Globus pallidus (tissue), 1 donor: ENCODE data around the gene SYNGR3.

Experiments used
- DNase-seq: peaks from one replicate; pipeline ENCODE4 v3.0.0-alpha.2; 2015; ENCODE audit warnings: low spot score

Gene SYNGR3

DNA sequence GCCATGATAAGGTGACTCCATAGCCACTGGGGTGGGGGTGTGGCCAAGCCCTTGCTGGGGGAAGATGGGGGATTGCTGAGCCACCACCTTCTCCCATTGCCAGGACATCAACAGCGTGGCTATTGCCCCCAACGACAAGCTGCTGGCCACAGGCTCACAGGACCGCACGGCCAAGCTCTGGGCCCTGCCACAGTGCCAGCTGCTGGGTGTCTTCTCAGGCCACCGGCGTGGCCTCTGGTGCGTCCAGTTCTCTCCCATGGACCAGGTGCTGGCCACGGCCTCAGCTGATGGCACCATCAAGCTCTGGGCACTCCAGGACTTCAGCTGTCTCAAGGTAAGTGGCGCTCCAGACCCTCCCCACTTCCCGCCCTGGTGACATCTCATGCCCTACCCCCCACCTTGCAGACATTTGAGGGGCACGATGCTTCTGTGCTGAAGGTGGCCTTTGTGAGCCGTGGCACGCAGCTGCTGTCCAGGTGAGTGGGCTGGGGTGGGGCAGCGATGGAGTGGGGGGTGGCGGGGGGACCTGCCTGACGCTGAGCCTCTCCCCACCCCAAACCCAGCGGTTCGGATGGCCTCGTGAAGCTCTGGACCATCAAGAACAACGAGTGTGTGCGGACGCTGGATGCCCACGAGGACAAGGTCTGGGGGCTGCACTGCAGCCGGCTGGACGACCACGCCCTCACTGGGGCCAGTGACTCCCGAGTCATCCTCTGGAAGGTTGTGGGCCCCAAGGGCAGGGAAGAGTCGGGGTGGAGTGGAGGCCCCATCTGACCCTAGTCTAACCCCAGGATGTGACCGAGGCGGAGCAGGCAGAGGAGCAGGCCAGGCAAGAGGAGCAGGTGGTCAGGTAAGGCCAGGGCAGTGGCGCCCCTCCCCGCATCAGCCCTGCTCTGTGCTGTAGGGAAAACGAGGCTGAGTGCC is 12.6 kb upstream of the SYNGR3 start:
- DNase-seq = no peak

DNA sequence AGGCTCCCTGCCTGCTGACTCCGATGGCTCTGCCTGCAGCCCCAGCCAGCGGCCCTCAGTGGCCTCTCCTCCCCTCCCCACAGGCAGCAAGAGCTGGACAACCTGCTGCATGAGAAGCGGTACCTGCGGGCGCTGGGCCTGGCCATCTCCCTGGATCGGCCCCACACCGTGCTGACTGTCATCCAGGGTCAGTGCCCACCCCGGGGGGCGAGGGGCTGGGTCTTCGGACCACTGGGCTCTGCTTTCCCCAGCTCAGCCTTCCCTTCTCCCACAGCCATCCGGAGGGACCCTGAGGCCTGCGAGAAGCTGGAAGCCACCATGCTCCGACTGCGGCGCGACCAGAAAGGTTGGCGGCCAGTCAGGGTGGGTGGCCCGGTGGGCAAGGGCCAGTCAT is 11.9 kb upstream of the SYNGR3 start:
- no peak for DNase-seq

DNA sequence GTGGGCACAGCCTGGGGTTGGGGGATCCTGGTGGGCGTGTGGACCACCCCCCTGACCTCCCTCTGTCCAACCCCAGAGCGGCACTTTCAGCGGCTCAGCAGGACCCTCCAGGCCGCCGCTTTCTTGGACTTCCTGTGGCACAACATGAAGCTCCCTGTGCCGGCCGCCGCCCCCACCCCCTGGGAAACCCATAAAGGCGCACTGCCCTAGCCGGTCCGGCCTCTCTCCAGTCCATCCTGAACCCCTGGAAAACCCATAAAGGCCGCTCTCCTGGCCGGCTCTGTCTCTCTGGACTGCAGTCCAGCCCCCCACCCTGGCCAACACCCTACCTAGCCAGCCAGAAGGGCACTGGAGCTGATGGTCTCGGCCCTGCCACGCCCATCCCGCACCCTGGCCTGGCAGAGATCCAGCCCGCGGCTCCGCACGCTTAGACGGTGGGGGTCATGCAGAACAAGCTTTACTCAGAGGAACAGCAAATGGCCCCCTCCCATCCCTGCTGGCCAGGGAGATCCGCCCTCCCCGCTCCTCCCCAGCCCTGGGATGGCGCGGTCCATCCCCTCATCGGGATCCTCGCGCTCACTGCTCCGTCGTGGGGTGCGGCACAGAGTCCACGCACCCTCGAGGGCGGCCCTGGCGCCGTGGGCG is 11.2 kb upstream of the SYNGR3 start:
- DNase-seq = no peak

DNA sequence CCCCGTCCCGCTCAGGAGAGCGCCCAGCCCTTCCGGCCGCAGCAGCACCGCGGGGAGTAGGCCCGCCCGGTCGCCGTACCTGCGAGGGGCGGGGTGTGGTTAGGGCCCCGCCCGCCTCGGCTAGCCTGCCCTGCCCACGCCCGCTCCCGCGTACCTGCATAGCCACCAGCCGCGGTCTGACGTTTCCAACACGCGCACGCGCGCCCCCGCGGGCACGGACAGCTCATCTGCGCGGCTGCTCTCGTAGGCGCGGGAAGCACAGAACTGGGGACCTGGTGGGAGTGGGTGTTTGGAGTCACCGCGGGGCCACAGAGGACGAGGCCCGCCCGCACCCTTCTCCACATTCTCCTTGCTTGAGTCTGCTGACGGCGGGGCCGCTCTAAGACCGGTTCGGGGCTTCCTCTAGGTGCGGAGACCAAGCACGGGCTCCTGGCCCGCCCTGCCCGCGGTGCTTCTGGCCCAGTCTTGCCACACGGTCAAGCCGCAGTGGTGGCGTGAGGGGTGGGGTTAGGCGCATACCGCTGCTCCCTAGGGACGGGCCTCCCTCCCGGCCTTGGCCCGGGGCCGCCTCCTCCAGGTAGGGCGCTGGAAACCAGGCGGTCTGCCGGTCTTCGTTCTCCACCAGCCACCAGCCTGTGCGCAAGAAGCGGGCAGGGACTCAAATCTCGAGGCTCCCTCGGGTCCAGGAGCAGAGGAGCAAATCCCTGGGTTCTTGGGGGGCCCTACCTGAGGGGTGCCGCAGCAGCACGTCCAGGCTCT is 10.3 kb upstream of the SYNGR3 start:
- DNase-seq = no peak

DNA sequence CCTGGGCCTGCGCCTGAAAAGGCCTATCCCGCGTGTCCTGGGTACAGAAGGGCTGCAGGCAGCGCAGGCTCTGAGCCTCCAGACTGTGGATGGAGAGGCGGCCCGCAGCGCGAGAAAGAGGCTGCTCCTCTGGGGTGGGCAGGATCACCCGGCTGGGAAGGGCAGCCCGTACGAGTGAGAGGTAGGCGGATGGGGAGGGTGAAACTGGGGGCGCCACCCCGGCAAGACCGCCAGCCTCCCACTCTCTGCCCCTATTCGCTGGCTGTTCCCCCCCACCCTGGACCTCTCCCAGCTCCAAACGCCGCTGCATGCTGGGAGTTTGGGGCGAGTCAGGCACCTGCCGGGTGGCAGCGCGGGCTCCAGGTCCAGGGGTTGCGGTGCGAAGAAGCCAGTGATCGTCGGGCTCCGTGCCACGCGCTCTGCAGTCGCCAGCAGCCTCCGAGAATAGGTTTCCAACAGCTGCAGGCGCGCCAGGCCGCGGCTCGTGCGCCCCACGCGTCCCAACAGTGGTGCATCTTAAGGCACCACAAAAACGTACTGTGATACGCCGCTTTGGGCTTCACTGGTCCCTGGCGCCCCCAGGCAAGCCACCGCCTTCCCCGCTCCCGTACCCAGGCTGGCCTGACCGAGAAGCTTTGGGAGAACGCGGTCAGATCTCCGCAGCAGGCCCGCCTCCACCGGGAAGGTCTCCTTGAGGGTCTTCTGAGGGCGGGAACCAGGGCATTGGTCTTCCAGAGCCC is 9.6 kb upstream of the SYNGR3 start:
- no peak for DNase-seq

DNA sequence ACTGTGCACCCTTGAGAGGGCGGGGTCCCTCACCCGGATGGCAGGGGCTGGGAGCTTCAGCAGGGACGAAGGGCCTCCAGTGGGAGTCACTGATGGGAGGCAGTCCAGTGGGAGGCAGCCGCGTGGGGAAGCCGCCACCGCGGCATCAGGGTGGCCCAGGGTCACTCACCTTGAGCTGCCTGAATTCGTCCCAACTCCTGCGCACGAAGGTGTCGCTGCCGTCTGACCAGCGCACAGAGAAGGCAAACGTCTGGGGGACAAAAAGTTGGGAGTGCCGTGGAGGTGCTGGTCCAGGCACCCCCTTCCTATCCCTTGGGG is 9.0 kb upstream of the SYNGR3 start:
- no peak for DNase-seq

DNA sequence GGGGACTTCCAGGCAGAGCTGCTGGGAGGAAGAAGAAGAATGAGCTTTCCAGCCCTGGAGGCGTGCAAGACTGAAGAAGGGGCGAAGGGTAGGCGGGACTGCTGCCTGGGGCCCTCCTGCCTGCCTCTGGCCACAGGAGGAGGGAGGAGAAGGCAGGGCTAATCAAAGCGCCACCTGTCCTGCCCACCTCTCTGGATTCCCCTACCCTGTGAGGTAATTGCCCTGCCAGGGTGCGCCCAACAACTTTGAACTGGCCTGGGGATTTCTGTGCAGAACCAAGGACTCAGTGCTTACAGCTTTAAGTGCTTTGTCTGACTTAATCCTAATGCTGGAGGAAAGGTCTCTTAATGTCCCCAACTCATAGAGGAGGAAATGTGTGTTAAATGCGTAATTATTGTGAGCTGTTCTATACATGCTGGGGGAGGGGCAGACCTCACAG is 8.4 kb upstream of the SYNGR3 start, which contains the start of gene NOXO1:
Gene NOXO1 (minus strand): TSS at position 72 of the 439 bp plus-strand sequence. CDS start 290 bp downstream, outside the sequence.
- DNase-seq = no peak

DNA sequence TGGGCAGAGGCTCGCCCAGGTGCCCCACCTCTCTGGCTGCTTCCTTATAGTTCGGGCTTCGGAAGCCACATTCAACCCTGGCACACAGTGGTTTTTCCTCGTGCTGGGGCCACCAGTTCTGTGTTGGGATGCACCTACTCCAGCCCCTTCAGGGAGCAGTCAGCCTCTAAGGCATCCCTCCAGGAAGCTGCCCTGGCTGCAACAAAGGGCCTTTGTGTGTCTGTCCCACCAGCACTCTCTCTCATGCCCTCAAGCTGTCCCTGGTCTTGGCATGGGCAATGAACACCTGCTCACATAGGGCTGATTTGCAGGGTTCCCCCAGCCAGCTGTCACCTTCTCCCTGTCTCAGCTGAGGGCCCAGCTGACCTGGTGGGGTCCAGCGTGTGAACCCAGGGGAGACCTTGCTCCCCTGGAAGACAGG is 7.7 kb upstream of the SYNGR3 start:
- DNase-seq = peak; percentile 55

DNA sequence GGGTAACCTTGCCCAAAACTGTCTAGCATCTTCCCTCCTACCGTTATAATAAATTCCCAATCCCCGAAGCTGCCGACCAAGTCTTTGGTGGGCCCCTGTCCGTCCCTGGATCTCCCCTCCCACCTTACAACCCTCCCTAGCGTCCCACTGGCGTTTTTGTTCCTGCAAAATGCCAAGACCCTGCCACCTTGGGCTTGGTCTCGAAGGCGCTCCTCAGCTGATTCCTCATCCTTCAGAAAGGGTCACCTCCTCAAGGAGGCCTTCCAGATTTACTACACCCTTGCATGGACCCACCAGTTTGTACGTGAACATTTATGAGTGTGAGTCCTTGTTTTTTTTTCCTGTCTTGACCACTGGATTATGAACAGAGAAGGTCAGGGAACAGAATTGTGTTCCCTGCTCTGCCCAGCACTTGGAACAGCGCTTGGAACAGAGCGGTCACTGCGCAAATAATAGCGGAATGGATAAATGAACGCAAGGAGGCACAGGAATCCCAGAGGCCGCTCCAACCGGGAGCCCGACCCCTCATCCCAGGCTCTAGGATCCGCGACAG is 6.7 kb upstream of the SYNGR3 start:
- DNase-seq = no peak

DNA sequence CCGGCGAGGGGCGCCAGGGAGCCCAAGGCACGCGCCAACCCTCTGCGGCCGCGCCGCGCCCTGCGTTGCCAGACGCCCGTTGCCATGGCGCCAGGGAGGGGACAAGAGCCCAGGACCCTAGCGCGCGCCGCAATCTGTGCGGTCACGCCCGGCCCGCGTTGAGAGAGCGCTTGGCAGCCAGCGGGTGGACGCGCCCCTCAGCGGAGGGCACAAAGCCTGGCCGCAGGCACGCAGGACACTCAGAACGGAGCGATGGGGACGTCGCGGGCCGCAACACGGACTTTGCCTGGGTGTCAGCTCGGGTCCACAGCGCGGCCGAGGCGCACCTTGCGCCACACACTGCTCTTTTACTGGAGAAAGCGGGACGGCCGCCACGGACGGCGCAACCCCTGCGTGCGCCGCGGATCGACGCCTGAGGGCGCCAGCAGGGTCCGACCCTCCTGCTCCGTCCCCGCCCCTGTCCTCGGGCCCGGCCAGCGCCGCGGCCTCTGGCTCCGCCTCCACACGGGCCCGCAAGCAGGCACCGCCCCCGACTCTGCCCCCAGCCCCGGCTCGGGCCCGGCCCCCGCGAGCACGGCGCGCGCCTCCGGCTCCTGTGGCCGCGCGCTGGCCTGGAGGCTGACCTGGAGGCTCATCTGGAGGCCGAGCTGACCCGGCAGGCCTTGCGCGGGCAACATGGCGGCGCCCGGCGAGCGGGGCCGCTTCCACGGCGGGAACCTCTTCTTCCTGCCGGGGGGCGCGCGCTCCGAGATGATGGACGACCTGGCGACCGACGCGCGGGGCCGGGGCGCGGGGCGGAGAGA is 6.0 kb upstream of the SYNGR3 start, which contains the start of gene GFER:
Gene GFER (plus strand): TSS at position 650 of the 803 bp plus-strand sequence. CDS start 26 bp downstream, at position 676.
- DNase-seq = peak; percentile 91

DNA sequence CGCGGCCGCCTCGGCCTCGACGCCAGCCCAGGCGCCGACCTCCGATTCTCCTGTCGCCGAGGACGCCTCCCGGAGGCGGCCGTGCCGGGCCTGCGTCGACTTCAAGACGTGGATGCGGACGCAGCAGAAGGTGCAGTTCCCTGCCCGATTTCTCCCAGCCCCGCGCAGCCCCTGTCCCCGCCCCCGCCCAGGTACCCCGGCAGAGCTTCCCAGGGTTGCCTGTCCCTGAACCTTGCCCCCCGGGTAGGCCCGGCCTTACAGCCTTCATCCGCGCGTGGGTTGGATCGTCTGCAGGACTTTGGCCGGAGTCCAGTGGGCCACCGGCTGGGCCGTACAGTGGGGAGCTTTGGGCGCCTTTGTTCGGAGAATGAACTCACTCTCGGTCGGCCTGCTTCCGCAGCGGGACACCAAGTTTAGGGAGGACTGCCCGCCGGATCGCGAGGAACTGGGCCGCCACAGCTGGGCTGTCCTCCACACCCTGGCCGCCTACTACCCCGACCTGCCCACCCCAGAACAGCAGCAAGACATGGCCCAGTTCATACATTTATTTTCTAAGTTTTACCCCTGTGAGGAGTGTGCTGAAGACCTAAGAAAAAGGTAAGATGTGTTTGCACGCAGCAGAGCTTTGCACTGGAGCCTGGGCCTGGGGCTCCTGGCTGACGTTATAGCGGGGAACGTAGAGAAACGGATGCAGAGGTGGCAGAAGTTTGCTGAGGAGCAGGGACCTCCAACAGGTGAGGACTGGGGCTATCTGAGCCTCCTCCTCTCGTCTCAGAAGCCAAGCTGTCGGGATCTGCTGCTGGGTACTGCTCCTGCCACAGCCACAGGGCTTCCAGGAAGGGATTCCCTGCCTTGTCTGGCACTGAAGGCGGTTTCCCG is 5.2 kb upstream of the SYNGR3 start:
- DNase-seq = no peak

DNA sequence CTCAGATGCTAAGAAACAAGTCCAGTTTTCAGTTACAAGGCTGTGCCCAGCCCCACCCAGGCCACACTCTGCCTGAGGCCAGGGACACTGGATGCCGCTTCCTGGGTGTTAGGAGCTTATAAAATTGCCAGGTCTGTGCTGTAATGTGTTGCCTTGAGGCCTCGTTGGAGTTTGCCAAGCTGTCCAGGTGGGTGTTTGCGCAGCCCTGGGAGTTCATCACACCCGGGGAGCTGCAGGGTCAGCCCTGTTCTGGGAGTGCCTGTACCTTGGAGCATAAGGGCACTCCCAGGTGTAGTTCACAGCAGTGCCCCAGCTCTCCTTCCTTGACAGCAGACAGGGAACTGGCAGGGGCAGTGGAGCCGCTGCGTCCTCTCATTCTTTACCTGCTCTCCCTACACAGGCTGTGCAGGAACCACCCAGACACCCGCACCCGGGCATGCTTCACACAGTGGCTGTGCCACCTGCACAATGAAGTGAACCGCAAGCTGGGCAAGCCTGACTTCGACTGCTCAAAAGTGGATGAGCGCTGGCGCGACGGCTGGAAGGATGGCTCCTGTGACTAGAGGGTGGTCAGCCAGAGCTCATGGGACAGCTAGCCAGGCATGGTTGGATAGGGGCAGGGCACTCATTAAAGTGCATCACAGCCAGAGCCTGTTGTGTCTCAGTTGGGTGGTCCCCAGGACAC is 4.2 kb upstream of the SYNGR3 start:
- no peak for DNase-seq

DNA sequence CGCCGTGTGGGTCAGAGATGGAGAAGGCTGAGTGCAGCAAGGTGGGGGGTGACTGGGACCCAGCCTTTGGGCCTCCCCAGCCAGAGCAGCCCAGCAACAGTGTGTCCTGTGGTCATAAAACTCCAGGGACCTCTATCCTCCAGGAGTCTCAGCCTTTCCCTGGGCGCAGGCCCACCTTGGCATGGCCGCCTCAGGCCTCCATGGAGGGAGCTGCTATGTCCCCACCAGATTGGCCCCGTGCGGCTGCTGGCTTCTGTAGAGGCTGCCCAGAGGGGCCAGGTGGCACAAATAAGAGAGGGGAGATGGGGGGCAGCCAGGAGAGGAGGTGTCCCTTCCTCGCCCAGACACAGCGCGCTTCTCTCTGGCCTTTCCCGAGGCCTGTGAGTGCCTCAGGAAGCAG is 2.6 kb upstream of the SYNGR3 start:
- no peak for DNase-seq

DNA sequence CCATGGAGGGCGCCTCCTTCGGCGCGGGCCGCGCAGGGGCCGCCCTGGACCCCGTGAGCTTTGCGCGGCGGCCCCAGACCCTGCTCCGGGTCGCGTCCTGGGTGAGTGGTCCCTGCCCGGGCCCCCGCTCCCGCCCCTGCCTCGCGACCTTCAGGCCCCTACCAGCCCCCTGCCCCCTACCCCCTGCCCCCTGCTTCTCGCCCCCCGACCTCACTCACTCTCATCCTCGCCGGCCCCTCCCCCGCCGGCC is 256 bp downstream of the SYNGR3 start:
- DNase-seq = no peak

DNA sequence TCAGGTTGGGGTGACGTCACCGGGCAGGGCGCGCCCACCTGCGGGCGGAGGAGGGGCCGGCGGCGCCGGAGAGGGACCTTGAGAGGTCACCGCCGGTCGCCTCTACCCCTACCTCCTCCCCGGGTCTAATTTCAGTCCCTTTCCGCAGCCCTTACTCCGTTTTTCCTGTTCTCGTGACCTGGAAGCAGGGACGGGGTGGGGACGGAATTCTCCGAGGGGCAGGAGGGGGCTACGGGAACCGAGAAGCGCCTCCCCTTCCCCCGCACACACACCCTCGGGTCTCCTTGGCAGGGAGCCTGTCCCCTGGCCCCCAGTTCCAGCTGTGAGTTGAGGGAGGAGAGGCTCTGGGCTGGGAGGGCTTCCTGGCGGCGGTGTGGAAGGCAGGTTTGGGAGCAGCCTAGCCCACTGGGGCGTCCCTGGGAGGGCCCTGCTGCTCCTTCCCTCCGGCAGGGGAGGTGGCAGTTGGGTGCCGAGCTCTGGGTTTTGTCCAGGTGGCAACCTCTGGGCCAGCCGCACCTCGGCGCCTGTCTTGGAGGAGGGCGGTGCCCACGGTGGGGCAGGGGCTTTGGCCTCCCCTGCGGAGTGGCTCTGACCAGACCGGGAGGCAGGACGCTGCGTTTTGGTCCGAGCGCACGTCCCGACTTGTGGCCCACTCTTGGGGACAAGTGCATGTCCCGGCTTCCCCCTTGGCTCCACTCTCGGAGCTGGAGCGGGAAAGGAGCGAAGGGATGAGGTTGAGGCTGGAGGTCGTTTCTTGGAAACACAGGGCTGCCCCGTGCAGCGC is 773 bp downstream of the SYNGR3 start:
- no peak for DNase-seq

DNA sequence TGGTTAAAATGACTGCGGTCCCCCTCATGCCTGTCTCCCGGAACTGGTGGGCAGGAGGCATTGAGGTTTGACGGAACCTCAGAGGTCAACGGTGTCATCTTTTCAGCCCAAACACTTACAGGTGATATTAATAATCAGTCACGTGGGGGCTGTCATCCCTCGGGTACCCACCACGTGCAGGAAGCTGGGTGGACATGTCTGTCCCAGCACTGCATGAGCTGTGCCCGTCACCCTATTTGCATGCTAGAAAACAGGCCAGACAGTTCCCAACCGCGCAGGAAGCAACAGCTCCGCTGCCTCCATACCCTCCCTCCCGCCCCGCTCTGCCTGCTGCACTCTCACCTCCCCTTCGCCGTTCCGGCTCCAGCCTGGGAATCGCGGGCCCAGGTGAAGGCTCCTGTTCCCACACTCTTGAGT is 1.4 kb downstream of the SYNGR3 start:
- DNase-seq = no peak

DNA sequence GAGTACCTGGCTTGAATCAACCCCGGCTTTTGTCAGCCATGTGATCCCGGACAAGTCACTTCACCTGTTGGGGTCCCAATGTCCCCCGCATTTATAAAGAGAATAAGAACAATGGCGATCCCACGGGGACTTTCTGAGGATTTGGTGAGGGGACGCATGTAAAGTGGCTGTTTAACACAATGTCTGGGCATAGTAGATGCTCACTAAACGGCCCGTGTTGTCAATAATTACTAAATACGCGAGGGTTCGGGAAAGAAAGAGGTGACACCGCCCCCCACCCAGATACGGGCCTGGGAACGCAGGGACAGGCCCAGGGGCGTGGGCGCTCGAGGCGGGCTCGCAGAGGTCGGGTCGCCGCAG is 1.8 kb downstream of the SYNGR3 start:
- no peak for DNase-seq

DNA sequence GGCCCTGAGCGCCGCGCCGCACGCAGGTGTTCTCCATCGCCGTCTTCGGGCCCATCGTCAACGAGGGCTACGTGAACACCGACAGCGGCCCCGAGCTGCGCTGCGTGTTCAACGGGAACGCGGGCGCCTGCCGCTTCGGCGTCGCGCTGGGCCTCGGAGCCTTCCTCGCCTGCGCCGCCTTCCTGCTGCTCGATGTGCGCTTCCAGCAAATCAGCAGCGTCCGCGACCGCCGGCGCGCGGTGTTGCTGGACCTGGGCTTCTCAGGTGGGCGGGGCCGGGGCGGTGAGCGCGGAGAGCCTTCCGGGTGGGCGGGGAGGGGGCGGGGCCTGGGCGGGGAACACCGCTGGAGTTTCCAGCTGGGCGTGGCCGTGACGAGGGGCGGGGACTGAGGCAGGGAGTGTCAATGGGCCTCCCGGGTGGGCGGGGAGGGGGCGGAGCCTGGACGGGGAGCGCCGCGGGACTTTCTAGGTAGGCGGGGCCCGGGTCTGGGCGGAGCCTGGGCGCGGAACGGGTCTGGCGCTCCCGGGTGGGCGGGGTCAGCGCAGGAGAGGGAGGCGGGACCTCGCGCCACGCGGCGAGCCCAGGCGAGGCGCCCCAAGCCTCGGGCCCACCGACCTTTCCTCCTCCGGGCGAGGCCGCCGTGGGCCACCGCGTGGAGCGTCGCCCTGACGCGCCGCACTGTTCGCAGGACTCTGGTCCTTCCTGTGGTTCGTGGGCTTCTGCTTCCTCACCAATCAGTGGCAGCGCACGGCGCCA is 2.4 kb downstream of the SYNGR3 start:
- DNase-seq = peak; percentile 78
